Lower leg skin (tissue), 4 donors: Measurements from ENCODE around the gene VPS25. TPM values are rescaled to one million over a fixed set of nuclear protein-coding genes. Genes with fewer than 3 reads are reported as not detected.

ENCODE experiments used
- DNase-seq, 2 donors: peaks; one replicate each; pipeline ENCODE4 v3.0.0-alpha.2; 2019; ENCODE audit warnings: low spot score in 2 of 2
- H3K4me3 ChIP-seq: fragments of 200-600 bp; sonication (generic); 2 replicates; pipeline ENCODE4 v1.5.1; 2017; ENCODE audit warnings: mild to moderate bottlenecking, low read depth; ENCODE audit not compliant: poor library complexity, severe bottlenecking
- POLR2A ChIP-seq, 2 donors: fragments of 450-650 bp; IDR thresholded peaks; one replicate each; pipeline ENCODE4 v1.6.1; 2016 to 2017; ENCODE audit warnings: antibody characterized with exemption in 2 of 2, mild to moderate bottlenecking in 1 of 2, moderate library complexity in 1 of 2
- WGBS, 2 donors: methylation state at CpG; one replicate each; pipeline ENCODE4 v1.1.5; 2018; 5-methylcytosine and 5-hydroxymethylcytosine counted together
- intact Hi-C: fragments of 100-400 bp; cut with DNase I; formaldehyde crosslinking; loops from one replicate; pipeline ENCODE4 v1.15.0; 2023; ENCODE audit warnings: low total_unique reads
- total RNA-seq, 4 donors: library from RNA; depleted of rRNA; stranded (reverse); fragments of >200 nt; gene quantifications; one replicate each; pipeline ENCODE4 v1.1.0, GENCODE V29; 2016
- TF ChIP-seq, protein P1 (sequence below), 3 donors: fragments of 450-650 bp; IDR thresholded peaks; one replicate each; pipeline ENCODE4 v1.5.1; 2016; ENCODE audit warnings: antibody characterized with exemption in 3 of 3, mild to moderate bottlenecking in 3 of 3, moderate library complexity in 2 of 3

The VPS25 gene
- total RNA-seq, 4 donors from 2014 or later = 39.2 to 79.8 (median 61.0) TPM

DNA sequence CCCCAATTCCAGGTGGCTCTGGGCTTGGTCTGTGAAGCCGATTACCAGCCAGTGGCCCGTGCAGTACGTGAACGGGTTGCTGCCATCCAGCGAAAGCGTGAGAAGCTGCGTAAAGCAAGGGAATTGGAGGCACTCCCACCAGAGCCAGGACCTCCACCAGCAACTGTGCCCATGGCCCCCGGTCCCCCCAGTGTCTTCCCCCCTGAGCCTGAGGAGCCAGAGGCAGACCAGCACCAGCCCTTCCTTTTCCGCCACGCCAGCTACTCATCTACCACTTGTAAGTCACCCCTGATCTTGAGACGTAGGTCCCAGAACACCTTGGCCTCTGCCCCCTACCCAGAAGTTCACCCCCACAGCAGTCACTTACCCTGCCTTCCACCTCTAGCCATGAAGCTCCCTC, 14.0 kb downstream of the VPS25 start:
- TF ChIP-seq, protein P1, sequence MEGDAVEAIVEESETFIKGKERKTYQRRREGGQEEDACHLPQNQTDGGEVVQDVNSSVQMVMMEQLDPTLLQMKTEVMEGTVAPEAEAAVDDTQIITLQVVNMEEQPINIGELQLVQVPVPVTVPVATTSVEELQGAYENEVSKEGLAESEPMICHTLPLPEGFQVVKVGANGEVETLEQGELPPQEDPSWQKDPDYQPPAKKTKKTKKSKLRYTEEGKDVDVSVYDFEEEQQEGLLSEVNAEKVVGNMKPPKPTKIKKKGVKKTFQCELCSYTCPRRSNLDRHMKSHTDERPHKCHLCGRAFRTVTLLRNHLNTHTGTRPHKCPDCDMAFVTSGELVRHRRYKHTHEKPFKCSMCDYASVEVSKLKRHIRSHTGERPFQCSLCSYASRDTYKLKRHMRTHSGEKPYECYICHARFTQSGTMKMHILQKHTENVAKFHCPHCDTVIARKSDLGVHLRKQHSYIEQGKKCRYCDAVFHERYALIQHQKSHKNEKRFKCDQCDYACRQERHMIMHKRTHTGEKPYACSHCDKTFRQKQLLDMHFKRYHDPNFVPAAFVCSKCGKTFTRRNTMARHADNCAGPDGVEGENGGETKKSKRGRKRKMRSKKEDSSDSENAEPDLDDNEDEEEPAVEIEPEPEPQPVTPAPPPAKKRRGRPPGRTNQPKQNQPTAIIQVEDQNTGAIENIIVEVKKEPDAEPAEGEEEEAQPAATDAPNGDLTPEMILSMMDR (IDR thresholded peaks at IDR 0.05) = no peak
- TF ChIP-seq POLR2A (IDR thresholded peaks at IDR 0.05) = no peak
- 90 to 92% methylated on average over 11 of the region's 11 CpGs for WGBS, 2 donors
- no peak overlapping the region for H3K4me3 ChIP-seq
- intact Hi-C loops = no loop called here
- no peak for DNase-seq

DNA sequence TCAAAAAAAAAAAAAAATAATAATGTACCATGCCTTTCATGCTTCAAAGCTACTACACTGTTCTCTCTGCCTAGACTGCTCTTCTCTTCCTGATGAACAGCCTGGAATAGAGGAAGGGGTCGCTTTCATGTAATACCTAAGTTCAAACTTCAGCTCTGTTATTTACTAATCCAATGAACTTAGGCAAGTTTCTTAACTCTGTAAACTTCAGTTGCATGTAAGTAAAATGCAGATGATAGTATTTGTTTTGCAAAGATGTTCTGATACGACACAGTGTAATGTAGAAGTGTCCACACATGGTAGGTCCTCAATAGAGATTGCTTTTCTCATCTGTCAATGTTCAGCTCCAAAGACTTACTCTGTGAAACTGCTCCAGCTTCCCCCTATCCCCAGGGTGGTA, 18.7 kb downstream of the VPS25 start:
- TF ChIP-seq POLR2A (IDR thresholded peaks at IDR 0.05) = no peak
- TF ChIP-seq, protein P1 (IDR thresholded peaks at IDR 0.05) = no peak
- intact Hi-C loops = no loop called here
- no peak for DNase-seq
- 78 to 82% methylated on average over 2 of the region's 2 CpGs for WGBS, 2 donors
- H3K4me3 ChIP-seq = no peak overlapping the region

DNA sequence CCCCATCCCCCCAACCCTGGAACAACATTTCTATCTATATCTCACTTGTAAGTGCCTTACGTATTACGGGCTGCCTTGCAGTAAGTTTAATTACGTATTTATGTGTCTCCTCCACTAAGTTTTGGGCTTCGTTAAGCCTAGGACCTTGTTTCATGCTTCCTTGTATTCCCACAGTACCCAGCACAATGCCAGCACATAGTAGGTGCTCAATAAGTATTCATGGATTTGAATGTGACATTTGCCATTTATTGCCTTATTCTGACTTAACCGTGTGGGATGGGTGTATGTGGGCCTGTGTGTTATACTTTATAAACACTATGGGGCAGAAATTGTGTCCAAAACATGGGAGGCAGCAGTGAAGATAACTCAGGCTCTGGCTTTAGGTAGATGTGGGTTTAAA, 19.3 kb downstream of the VPS25 start:
- 68 to 71% methylated on average over 5 of the region's 5 CpGs for WGBS, 2 donors
- intact Hi-C loops = no loop called here
- H3K4me3 ChIP-seq = no peak overlapping the region
- TF ChIP-seq, protein P1 (IDR thresholded peaks at IDR 0.05) = no peak
- no peak for DNase-seq

DNA sequence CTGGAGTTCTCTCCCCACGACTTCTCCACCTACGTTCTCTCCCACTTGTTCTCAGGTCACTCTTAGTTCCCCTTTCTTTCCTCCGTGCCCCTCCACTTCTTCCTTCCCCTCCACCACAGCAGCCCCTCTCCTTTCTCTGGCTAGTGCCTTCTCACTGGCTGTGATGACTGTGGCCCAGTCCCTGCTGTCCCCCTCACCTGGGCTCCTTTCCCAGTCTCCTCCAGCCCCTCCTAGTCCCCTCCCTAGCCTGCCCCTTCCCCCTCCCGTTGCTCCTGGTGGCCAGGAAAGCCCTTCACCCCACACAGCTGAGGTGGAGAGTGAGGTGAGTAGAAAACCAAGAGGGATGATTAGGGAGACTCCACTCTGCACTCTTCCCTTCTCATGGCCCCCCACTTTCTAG, 21.8 kb downstream of the VPS25 start:
- intact Hi-C loops = no loop called here
- no peak overlapping the region for H3K4me3 ChIP-seq
- 67 to 74% methylated on average over 4 of the region's 4 CpGs for WGBS, 2 donors
- TF ChIP-seq, protein P1 (IDR thresholded peaks at IDR 0.05) = no peak
- no peak for TF ChIP-seq POLR2A (IDR thresholded peaks at IDR 0.05)
- DNase-seq = no peak

DNA sequence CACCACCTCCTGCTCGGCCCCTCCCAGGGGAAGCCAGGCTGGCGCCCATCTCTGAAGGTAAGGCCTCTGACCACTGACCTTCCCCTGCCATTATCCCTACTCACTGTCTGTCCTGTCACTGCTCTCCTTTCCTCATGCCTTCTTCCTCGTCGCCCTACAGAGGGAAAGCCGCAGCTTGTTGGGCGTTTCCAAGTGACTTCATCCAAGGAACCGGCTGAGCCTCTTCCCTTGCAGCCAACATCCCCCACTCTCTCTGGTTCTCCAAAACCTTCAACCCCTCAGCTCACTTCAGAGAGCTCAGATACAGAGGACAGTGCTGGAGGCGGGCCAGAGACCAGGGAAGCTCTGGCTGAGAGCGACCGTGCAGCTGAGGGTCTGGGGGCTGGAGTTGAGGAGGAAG, 22.2 kb downstream of the VPS25 start:
- WGBS, 2 donors = 79 to 89% methylated on average over 10 of the region's 10 CpGs
- no peak for DNase-seq
- intact Hi-C loops = no loop called here
- TF ChIP-seq, protein P1 (IDR thresholded peaks at IDR 0.05) = no peak
- TF ChIP-seq POLR2A (IDR thresholded peaks at IDR 0.05) = no peak
- H3K4me3 ChIP-seq = no peak overlapping the region

DNA sequence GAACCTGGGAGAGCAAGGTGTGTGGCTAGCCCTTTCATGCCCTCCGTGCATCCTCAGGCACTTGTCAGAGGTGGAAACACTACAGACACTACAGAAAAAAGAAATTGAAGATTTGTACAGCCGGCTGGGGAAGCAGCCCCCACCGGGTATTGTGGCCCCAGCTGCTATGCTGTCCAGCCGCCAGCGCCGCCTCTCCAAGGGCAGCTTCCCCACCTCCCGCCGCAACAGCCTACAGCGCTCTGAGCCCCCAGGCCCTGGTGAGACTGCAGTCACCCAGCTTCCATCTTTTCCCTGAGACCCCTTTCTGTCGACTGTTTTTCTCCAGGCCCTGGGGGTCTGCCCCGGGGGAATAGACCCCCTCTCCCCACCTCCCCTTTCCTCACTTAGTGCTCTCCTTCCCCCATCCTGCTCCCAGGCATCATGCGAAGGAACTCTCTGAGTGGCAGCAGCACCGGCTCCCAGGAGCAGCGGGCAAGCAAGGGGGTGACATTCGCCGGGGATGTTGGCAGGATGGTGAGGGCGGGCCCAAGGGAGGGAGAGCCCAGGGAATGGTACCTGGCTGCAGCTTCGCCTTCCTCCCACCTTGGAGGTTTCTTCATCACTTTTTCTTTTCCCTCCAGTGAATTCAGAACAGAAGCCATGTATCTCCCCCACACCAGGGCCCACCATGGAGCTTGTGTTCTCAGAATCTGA, 23.0 kb downstream of the VPS25 start:
- no peak for DNase-seq
- no peak for TF ChIP-seq POLR2A (IDR thresholded peaks at IDR 0.05)
- TF ChIP-seq, protein P1 (IDR thresholded peaks at IDR 0.05) = no peak
- intact Hi-C loops = no loop called here
- H3K4me3 ChIP-seq = no peak overlapping the region
- WGBS, 2 donors = 89 to 91% methylated on average over 17 to 18 of the region's 18 CpGs
